NT2/D1 (cell line): Measurements from ENCODE around the gene GRAMD1B.

Experiments
- SUZ12 ChIP-seq: IDR thresholded peaks from 2 replicates; pipeline ENCODE4 v1.6.1; 2011; ENCODE audit not compliant: insufficient read length, insufficient read depth; ENCODE audit errors: extremely low read depth
- YY1 ChIP-seq: IDR thresholded peaks from 2 replicates; pipeline ENCODE4 v1.6.1; 2011; ENCODE audit not compliant: insufficient read length, insufficient read depth
- ZNF274 ChIP-seq: IDR thresholded peaks from 2 replicates; pipeline ENCODE4 v1.6.1; 2011; ENCODE audit warnings: mild to moderate bottlenecking, low read depth, low read length

- TF ChIP-seq ZNF274 = no peak
- no peak for TF ChIP-seq SUZ12
- no peak for TF ChIP-seq YY1
Measured at GRCh38 chr11:123543797-123544196, 113.7 kb downstream of the GRAMD1B start.
